GM18499 (cell line): ENCODE measurements around the gene MBD5.

Experiments
- ATAC-seq: cut with Tn5 transposase; IDR thresholded peaks from one replicate; pipeline ENCODE4 v1.9.1; 2021; ENCODE audit warnings: moderate number of reproducible peaks; ENCODE audit not compliant: insufficient read depth, unreplicated experiment

MBD5 gene

GRCh38 chr2:148511883-148512282, 491.0 kb downstream of the MBD5 start:
- no peak for ATAC-seq

GRCh38 chr2:148512501-148512900, 491.6 kb downstream of the MBD5 start:
- ATAC-seq = no peak

GRCh38 chr2:148513427-148513826, 492.5 kb downstream of the MBD5 start:
- ATAC-seq = no peak

DNA sequence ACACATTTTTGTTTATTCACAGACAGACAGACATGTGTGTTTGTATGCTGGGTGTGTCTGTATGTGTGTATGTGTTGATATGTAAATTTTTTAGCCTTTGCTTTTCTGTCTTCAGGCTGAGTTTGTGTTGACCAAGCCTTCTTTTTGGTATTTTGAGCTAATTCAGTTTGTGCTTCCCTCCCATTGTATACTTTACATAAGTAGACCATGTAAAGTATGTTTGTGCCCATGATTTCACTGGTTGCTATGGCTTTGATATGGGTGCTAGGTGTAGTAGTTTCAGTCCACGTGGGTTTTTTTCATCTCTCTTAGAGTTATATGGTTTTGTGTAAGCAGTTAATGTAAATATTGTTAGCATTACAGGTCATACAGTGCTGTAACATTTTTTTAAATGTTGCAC, 494.2 kb downstream of the MBD5 start:
- no peak for ATAC-seq

GRCh38 chr2:148515976-148516375, 495.1 kb downstream of the MBD5 start:
- ATAC-seq = no peak

GRCh38 chr2:148517296-148517695, 496.4 kb downstream of the MBD5 start:
- ATAC-seq = no peak

DNA sequence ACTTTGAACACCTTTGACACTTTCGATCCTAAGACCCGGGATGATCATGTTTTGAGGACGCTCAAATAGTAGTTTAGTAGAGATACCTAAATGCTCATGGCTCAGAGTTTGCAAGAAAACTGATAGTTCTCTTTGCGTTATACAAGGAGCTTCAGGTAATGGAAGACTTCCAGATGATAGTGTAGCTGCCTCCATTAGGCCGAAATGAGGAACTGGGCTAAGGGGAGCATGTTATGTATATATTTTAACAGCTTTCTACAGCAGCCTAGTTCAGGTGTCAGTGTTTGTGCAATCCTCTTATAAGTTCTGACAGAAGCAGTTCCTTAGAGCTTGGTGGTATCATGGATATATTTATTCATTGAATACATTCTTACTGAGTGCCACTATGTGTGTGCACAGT, 496.9 kb downstream of the MBD5 start:
- ATAC-seq = no peak

- ATAC-seq = no peak
Measured at GRCh38 chr2:148519013-148519412, 498.1 kb downstream of the MBD5 start.

DNA sequence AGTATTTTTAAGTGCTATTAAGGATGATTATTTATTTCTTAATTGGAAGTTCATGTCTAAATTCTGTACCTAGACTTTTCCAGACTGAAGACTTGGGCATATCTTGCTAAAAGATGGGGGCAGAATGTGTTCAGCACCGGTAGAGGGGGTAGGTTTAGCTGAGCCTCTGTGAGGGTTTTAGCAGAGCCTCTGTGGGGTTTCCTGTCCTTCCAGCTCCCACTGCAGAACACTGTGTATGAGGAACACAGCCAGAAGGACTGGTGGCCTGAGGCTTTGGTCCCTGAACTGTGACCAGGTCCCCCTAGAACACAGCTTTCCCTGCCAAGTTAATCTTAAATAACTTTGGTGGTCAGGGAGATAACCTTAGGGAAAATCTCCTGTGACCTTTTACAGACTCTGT, 500.3 kb downstream of the MBD5 start:
- no peak for ATAC-seq

- ATAC-seq = no peak
Measured at GRCh38 chr2:148523315-148523714, 502.4 kb downstream of the MBD5 start.

DNA sequence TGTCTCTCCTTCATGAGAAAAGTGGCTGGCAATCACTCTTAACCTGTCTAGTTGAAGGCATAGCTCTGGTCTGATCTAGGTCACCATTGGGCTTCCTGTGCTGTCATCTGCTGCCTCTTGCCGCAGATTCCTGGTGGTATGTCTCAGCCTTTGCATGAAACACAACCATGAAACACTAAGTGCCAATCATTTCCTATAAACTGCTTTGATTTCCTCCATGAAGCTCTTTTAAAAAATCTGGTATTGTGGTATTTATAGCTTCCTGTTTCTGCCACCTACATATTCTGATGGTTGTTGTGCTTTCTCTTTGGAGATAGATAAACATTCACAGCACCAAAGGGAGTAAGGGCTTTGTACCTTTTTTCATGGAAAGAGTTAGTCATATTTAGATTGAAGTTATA, 503.6 kb downstream of the MBD5 start:
- ATAC-seq = no peak

DNA sequence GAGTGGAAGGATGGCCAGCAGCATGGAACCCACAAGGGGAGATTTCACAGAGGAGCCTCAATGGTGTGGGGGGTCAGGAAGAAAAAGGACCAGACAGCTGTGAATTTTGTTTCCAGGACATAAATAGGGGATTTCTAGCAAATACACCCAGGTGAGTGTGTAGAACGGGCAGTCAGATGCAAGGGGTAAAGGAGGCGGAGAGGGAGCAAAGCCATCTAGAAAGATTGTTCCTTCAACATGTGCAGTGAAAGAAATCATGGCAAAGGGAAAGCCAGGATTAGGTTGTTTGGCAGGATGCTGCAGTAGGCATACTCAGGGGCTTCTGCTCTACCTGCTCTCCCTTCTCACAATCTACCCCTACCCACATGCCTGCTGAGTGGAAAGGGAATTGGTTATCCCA, 504.2 kb downstream of the MBD5 start:
- no peak for ATAC-seq

DNA sequence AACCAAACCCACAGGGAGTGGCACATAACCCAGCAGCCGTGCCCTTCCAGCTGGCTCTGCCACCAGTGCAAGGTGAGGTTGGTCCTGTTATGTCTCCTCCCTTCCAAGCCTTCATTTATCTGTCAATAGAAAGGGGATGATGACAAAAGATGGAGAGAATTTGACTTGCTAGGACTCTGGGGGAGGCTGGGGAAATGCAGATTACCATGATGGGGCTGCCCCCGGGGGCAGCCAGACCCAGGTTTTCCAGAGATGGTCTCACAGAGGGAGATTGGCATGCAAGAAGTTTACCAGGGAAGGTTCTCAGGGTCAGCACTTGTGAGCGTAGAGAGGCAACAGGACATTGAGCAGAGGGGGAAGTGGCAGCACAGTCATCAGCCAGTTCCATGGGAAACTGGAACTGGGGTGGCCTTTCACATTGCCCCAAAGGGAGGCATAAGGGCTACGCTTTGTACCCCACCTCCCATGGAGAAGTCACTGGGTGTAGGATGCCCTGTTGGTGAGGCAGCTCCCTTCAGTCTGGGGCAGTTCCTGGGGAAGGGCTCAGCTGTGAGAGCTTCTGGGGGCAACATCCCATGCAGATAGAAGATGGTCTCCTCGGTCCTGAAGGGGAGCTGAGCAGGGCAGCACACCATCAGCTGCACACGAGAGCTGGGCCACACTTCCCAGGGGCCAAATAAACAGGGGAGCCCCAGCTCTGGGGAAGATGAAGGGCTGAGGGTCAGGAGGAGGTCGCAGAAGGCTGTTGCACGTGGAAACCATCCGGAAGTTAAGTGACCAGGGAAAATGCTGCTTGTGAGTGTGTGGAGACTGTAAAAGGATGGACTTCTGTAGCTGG, 505.8 kb downstream of the MBD5 start:
- no peak for ATAC-seq

- ATAC-seq = no peak
Measured at GRCh38 chr2:148527488-148528340, 506.8 kb downstream of the MBD5 start.

GRCh38 chr2:148528356-148529064, 507.6 kb downstream of the MBD5 start:
- no peak for ATAC-seq

- ATAC-seq = no peak
Measured at GRCh38 chr2:148529745-148530144, 508.9 kb downstream of the MBD5 start.

GRCh38 chr2:148530350-148530749, 509.5 kb downstream of the MBD5 start:
- ATAC-seq = no peak

DNA sequence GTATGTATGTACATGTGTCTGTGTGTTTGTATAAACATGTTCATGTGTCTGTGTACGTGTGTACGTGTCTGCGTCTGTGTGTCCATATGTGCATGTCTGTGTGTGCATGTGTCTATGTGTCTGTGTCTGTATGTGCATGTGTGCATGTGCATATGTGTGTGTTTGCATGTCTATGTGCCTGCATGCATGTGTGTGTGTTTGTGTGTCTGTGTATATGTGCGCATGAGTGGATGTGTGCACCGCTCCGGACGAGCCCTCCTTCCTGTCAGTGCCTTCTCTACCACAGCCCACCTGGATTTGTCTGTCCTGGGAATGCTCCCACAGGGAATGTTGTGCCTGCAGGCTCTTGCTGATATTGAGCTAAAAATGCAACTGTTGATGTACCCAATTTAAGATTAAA, 510.3 kb downstream of the MBD5 start:
- ATAC-seq = no peak

DNA sequence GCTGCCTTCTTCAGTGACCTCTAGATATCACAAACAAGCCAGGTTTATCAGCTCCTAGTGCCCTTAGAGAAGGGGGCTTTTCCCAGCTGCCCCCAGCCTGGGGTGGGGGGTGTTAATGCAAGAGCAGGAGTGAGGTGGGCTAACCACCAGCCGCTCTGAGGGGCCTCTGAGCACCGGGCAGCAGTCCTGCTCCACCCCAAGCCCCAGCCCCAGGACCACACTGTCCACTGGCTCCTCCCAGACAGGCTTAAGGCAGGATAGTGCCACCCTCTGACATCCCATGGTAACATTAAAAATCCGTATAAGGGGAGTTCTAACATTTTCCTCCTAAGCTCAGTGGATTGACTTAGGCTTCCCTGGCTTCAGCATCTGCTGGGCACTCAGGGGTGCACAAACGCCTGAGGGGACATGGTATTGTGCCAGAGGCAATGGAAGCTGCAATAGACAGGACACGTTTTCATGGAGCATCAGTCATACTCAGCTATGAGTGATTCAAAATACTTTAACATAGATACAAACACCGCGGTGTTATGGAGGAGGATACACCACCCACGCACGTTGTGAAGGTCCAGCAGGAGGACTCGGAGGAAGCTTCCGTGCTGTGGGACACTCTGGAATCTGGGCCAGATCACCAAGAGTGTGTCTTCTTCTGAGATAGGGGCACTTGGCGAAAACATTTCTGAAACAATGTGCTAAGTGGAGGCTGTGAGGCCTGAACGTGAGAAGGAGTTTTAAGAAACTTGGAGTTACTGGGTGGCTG, 511.0 kb downstream of the MBD5 start:
- no peak for ATAC-seq

DNA sequence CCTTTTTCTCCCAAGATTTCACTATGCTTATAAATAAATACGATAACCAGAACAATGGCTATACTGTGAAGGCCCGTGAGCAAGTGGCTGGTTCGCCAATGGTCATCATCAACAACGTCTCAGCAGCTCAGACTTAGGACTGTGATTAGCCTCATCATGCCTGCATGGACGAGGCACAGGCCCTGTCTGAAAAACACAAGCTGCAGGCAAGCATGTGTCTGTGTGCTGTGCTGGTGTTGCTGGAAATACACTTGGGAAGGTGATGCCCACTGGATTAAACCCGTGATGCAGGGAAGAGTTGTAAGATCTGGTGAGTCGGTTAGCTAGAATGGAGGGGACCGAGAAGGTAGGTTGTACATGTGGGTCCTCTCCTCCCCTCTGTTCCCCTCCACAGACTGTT, 512.1 kb downstream of the MBD5 start:
- ATAC-seq = no peak
